ENCODE measurements around the gene HIVEP3. TPM values are rescaled to one million over a fixed set of nuclear protein-coding genes. Genes with fewer than 3 reads are reported as not detected.

The HIVEP3 gene
- total RNA-seq, 1 donor: 1.8 TPM

DNA sequence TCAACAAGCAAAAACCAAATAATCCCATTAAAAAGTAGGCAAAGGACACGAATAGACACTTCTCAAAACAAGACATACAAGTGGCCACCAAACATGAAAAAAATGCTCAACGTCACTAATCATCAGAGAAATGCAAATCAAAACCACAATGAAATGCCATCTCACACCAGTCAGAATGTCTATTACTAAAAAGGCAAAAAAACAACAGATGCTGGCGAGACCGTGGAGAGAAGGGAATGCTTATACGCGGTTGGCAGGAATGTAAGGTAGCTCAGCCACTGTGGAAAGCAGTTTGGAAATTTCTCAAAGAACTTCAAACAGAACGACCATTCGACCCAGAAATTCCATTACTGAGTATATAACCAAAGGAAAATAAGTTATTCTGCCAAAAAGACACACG, 289.2 kb downstream of the HIVEP3 start:
- H2AFZ ChIP-seq (ENCODE audit: low read length): no peak overlapping the region
- DNase-seq (ENCODE audit: insufficient read length, low spot score, missing footprints): no peak
- H3K4me3 ChIP-seq (ENCODE audit: insufficient read depth, low read length): no peak overlapping the region
- no peaks in the 10 kb centered on the region for H4K20me1 ChIP-seq (ENCODE audit: insufficient read depth, low read length)
- H3K79me2 ChIP-seq (ENCODE audit: insufficient read depth, low read length): peaks cover 39% of the 10 kb centered on the region
- H3K36me3 ChIP-seq (ENCODE audit: insufficient read depth, low read length): no peaks in the 10 kb centered on the region
- peak overlapping the region; percentile 80 for H3K27ac ChIP-seq (ENCODE audit: low read depth, low read length)
- TF ChIP-seq, protein P1, sequence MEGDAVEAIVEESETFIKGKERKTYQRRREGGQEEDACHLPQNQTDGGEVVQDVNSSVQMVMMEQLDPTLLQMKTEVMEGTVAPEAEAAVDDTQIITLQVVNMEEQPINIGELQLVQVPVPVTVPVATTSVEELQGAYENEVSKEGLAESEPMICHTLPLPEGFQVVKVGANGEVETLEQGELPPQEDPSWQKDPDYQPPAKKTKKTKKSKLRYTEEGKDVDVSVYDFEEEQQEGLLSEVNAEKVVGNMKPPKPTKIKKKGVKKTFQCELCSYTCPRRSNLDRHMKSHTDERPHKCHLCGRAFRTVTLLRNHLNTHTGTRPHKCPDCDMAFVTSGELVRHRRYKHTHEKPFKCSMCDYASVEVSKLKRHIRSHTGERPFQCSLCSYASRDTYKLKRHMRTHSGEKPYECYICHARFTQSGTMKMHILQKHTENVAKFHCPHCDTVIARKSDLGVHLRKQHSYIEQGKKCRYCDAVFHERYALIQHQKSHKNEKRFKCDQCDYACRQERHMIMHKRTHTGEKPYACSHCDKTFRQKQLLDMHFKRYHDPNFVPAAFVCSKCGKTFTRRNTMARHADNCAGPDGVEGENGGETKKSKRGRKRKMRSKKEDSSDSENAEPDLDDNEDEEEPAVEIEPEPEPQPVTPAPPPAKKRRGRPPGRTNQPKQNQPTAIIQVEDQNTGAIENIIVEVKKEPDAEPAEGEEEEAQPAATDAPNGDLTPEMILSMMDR (IDR thresholded peaks at IDR 0.05; ENCODE audit: extremely low read depth, low read depth, low read length): no peak
- H3K4me1 ChIP-seq (ENCODE audit: insufficient read depth, low read length): peaks cover 74% of the 10 kb centered on the region
- H3K9me3 ChIP-seq (ENCODE audit: low read depth, low read length): no peaks in the 10 kb centered on the region
- no peaks in the 10 kb centered on the region for H3K27me3 ChIP-seq (ENCODE audit: insufficient read depth, low read length)
- peak overlapping the region; percentile 58 for H3K4me2 ChIP-seq (ENCODE audit: insufficient read depth, low read length)

DNA sequence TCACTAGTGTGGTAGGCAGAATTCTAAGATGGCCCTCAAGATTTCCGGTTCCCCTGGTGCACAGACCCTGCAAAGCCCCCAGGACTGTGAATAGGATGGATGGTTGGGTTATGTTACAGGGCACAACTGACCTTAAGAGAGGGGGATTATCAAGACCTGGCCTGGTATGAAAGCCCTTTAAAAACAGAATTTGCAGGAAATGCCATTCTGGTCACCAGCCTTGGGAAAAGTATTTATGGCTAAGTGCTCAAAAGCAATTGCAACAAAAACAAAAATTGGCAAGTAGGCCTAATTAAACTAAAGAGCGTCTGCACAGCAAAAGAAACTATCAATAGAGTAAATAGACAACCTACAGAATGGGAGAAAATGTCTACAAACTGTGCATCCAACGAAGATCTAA, 289.6 kb downstream of the HIVEP3 start:
- no peaks in the 10 kb centered on the region for H3K36me3 ChIP-seq (ENCODE audit: insufficient read depth, low read length)
- no peak overlapping the region for H3K4me3 ChIP-seq (ENCODE audit: insufficient read depth, low read length)
- peaks cover 41% of the 10 kb centered on the region for H3K79me2 ChIP-seq (ENCODE audit: insufficient read depth, low read length)
- TF ChIP-seq, protein P1 (IDR thresholded peaks at IDR 0.05; ENCODE audit: extremely low read depth, low read depth, low read length): no peak
- H3K4me2 ChIP-seq (ENCODE audit: insufficient read depth, low read length): peak overlapping the region; percentile 58
- H4K20me1 ChIP-seq (ENCODE audit: insufficient read depth, low read length): no peaks in the 10 kb centered on the region
- H3K27ac ChIP-seq (ENCODE audit: low read depth, low read length): peak overlapping the region; percentile 80
- no peaks in the 10 kb centered on the region for H3K9me3 ChIP-seq (ENCODE audit: low read depth, low read length)
- H3K4me1 ChIP-seq (ENCODE audit: insufficient read depth, low read length): peaks cover 71% of the 10 kb centered on the region
- no peak overlapping the region for H2AFZ ChIP-seq (ENCODE audit: low read length)
- peak; percentile 79 for DNase-seq (ENCODE audit: insufficient read length, low spot score, missing footprints)
- no peaks in the 10 kb centered on the region for H3K27me3 ChIP-seq (ENCODE audit: insufficient read depth, low read length)

DNA sequence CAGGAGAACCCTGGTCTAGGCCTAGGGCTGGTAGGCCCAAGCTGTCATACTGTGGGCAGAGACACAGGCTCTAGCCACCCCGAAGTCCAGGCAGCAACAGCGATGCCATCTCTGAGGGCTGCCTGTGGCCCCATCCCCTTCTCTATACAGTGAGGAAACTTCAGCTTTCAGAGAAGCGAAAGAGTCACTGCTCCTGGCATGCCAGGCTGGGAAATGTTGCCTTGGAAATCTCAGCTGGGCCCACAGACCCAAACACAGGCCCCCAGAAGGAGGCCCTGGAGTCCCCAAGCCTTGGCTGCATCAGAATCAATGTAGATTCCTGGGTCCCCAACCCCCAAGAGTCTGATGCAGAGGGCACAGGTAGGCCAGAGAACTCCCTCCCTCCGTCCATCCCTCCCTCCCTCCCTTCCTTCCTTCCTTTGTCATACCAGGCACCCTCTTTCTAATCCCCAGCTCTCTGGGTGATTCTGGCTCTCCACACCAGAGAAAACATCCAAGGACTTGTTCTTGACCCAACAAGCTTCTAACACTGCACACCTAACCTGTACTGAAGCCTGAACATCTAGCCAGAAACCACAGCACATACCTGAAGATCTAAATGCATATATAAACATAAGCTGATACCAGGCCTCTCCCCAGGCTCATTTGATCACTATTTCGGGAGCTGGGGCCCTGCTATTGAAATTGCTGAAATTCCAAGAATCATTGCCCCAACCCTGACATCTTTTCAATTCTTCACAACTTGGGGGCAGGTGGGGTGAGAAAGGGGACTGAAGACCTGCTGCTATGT, 291.0 kb downstream of the HIVEP3 start:
- Histone ChIP-seq H2AFZ (ENCODE audit: low read length) (no peak overlapping the region), H3K36me3 (ENCODE audit: insufficient read depth, low read length) (no peaks in the 10 kb centered on the region), H4K20me1 (ENCODE audit: insufficient read depth, low read length) (no peaks in the 10 kb centered on the region), H3K9me3 (ENCODE audit: low read depth, low read length) (no peaks in the 10 kb centered on the region), H3K27ac (ENCODE audit: low read depth, low read length) (peak overlapping the region; percentile 67), H3K4me3 (ENCODE audit: insufficient read depth, low read length) (no peak overlapping the region), H3K4me2 (ENCODE audit: insufficient read depth, low read length) (no peak overlapping the region), H3K79me2 (ENCODE audit: insufficient read depth, low read length) (peaks cover 44% of the 10 kb centered on the region), H3K27me3 (ENCODE audit: insufficient read depth, low read length) (no peaks in the 10 kb centered on the region), H3K4me1 (ENCODE audit: insufficient read depth, low read length) (peaks cover 69% of the 10 kb centered on the region)
- no peak for DNase-seq (ENCODE audit: insufficient read length, low spot score, missing footprints)
- TF ChIP-seq, protein P1 (IDR thresholded peaks at IDR 0.05; ENCODE audit: extremely low read depth, low read depth, low read length): no peak

DNA sequence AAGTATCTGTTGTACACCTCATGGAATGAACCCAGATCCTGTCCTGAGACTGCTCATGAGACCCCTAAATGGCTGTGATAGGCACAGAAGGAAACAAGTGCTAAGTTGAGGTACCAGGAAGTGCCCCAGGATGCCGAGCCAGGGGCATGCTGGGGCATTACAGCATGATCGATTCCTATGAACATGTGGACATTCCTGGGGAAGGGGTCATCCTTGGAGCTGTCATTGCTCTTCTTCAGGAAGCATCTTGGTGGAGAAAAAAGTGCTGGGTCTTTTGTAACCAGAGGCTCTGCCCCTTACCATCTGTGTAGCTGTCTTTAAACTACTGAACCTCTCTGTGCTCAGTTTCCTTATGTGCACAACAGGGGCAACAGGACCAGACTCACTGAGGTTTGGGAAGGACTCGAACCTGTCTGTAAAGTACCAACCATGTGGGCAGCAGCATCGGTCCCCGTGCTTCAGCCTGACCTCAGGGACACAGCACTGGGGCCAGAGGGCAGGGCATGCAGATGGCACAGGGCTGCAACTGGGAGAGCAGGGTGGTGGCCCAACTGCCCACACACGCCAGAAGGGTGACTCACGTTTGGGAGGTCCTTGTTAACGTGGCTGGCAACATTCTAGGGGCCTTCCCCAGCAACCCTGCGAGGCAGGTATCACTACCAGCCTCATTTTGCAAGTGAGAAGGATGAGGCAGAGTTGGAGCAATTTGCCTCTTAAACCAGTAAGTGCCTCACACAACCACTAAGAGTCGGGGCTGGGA, 291.9 kb downstream of the HIVEP3 start:
- Histone ChIP-seq H3K79me2 (ENCODE audit: insufficient read depth, low read length) (peaks cover 41% of the 10 kb centered on the region), H3K27me3 (ENCODE audit: insufficient read depth, low read length) (no peaks in the 10 kb centered on the region), H3K4me3 (ENCODE audit: insufficient read depth, low read length) (no peak overlapping the region), H3K4me1 (ENCODE audit: insufficient read depth, low read length) (peaks cover 69% of the 10 kb centered on the region), H3K9me3 (ENCODE audit: low read depth, low read length) (no peaks in the 10 kb centered on the region), H3K27ac (ENCODE audit: low read depth, low read length) (peak overlapping the region; percentile 67), H2AFZ (ENCODE audit: low read length) (no peak overlapping the region), H4K20me1 (ENCODE audit: insufficient read depth, low read length) (no peaks in the 10 kb centered on the region), H3K36me3 (ENCODE audit: insufficient read depth, low read length) (no peaks in the 10 kb centered on the region), H3K4me2 (ENCODE audit: insufficient read depth, low read length) (peak overlapping the region; percentile 2)
- TF ChIP-seq, protein P1 (IDR thresholded peaks at IDR 0.05; ENCODE audit: extremely low read depth, low read depth, low read length): no peak
- peak; percentile 83 for DNase-seq (ENCODE audit: insufficient read length, low spot score, missing footprints)

Data from osteoblast (primary cell).